Omental fat pad (tissue), 4 donors: Measurements from ENCODE around the gene ZMIZ1. TPM values are rescaled to one million over a fixed set of nuclear protein-coding genes. Genes with fewer than 3 reads are reported as not detected.
A peak's percentile ranks its signal among the peaks of the same experiment; 100 is the strongest.

Experiments used
- ATAC-seq: fragments of 150-250 bp; one replicate; pipeline ENCODE4 v1.9.1; 2016; ENCODE audit warnings: mild to moderate bottlenecking, moderate library complexity; ENCODE audit not compliant: low FRiP score
- DNase-seq: peaks from one replicate; pipeline ENCODE4 v3.0.0-alpha.2; 2019; ENCODE audit warnings: low spot score
- total RNA-seq, 4 donors: library from RNA; depleted of rRNA; stranded (reverse); fragments of >200 nt; gene quantifications; one replicate each; pipeline ENCODE4 v1.1.0, GENCODE V29; 2016
- TF ChIP-seq, protein P1 (sequence below), 3 donors: fragments of 450-650 bp; IDR thresholded peaks; one replicate each; pipeline ENCODE4 v1.5.1; 2016 to 2017; ENCODE audit warnings: antibody characterized with exemption in 3 of 3, mild to moderate bottlenecking in 3 of 3, moderate library complexity in 2 of 3

ZMIZ1 gene
- total RNA-seq, 4 donors from 2014 or later, result 24.2 to 64.8 (median 43.1) TPM

DNA sequence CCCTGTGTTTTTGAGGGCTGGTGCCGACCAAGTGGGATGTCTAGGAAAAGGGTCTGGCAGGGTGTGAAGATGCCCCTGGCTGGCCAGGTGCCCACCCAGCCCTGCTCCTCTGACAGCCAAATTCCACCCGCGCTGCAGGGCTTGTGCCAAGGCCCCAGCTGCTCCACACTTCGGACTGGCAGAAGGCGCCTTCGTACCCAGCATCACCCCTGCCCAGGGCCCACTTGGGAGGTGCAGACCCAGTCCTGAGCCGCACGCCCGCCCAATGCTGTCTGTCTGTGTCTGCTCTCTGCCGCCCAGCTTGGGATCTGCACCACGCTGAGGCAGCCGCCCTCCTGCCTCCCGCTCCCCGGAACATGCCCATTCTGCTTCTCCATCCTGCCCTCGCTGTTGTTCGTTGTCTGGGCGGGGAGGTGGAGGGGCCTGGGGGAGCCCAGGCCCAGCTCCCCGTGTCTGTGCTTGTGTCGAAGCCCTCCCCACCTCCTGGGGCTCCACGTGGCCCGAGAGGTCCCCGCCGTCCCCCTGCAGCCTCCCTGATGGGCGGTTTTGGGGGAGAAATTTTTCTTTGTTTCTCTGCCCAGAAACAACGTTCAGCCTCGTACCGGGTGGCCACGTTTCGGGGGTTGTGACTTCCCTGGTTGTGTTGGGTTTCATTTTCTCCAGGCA, 241.6 kb downstream of the ZMIZ1 start:
- TF ChIP-seq, protein P1, sequence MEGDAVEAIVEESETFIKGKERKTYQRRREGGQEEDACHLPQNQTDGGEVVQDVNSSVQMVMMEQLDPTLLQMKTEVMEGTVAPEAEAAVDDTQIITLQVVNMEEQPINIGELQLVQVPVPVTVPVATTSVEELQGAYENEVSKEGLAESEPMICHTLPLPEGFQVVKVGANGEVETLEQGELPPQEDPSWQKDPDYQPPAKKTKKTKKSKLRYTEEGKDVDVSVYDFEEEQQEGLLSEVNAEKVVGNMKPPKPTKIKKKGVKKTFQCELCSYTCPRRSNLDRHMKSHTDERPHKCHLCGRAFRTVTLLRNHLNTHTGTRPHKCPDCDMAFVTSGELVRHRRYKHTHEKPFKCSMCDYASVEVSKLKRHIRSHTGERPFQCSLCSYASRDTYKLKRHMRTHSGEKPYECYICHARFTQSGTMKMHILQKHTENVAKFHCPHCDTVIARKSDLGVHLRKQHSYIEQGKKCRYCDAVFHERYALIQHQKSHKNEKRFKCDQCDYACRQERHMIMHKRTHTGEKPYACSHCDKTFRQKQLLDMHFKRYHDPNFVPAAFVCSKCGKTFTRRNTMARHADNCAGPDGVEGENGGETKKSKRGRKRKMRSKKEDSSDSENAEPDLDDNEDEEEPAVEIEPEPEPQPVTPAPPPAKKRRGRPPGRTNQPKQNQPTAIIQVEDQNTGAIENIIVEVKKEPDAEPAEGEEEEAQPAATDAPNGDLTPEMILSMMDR (IDR thresholded peaks at IDR 0.05), result no peak
- DNase-seq, result no peak
- no peak for ATAC-seq

GRCh38 chr10:79310911-79311573, 242.3 kb downstream of the ZMIZ1 start:
- DNase-seq (no peak), ATAC-seq (peak; percentile 28)
- TF ChIP-seq, protein P1 (IDR thresholded peaks at IDR 0.05), result no peak

DNA sequence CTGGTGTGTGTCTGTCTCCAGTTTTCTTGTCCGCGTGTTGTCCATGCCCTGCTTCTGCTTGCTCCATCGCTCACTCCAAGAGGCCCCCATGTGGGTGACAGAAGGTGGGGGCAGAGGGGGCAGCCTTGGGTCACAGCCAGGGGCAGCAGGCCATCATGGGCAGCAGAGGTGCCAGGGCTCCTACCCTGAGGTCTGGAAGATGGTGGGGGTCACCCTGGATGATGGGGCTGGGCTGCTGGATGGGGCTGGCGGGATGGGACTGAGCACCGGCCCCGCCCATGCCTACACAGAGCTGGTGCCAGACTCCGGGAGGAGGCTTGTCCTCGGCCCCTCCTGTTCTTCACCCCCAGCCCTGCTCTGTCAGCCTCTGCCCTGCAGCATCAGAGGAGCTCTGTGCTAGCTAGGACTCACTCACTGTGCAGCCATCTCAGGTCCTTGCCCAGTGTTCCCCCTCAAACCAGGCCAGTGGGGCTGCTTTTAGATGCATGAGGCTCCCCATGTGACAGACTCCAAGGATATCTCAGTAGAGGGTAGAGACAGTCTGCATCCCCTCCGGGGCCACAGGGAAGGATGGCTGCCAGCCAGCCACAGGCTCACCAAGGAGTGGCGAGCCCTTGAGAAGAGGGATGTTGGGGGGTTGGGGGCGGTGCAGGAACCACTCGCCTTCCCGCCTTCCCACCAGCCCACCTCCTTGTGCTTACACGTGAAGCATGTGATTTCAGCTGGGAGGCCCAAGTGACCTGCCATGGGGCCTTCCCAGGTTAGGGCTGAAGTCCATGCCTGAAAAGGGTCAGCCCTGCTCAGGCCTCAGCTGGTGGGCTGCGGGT, 243.0 kb downstream of the ZMIZ1 start:
- TF ChIP-seq, protein P1 (IDR thresholded peaks at IDR 0.05), result no peak
- ATAC-seq, result no peak
- DNase-seq, result no peak

- ATAC-seq (no peak), DNase-seq (no peak)
- TF ChIP-seq, protein P1 (IDR thresholded peaks at IDR 0.05), result no peak
Observed at GRCh38 chr10:79312601-79313187, 243.9 kb downstream of the ZMIZ1 start.

DNA sequence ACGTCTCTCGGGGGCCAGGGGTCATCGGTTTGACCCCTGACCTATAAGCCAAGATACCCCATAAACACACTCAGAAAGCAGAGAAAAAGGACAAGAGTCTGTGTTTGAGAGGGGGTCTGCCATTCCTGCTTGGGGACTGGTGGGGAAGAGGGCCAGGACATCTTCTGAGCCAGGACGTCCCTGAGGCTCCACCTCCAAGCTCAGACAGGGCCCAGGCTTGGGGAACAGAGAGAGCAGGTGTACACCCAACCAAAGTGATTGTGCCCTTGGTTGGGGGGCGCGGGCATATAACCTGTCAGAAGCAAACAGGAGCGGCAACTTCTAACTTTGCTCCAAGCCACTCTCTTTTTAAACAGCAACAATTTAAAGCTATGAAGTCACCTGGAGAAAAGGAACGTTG, 244.6 kb downstream of the ZMIZ1 start:
- DNase-seq, result no peak
- ATAC-seq, result no peak
- TF ChIP-seq, protein P1 (IDR thresholded peaks at IDR 0.05), result no peak

GRCh38 chr10:79313911-79314439, 245.2 kb downstream of the ZMIZ1 start:
- DNase-seq, result no peak

More at GRCh38 chr10:79313911-79314439, 245.2 kb downstream of the ZMIZ1 start:
- TF ChIP-seq, protein P1 (IDR thresholded peaks at IDR 0.05), result no peak
- ATAC-seq, result no peak
